ENCODE results near the gene SCN5A.

SCN5A gene

DNA sequence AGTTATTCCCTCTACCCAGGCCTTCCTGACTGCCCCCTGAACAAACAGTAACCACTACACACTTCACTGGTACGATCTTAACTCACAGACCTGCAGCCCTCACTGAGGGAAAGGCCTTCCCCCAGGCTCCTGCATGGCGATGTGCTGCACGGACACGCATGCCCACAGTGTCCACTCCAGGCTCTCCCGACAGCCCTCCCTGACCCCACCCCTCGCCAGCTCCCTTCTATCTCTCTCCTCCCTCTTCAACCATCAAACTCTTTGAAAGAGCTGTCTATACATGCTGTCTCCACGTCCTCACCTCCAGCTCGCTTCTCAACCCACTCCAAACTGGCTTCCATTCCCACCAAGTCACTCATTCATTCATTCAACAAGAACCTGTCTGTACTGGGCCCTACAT is 3.9 kb downstream of the SCN5A start:
- Histone ChIP-seq H3K4me1 (ENCODE audit: control insufficient read depth, insufficient read depth, low read length) (peaks cover 7% of the 10 kb centered on the region), H3K9me3 (ENCODE audit: control insufficient read depth, low read length) (no peaks in the 10 kb centered on the region), H3K4me3 (ENCODE audit: low read length) (no peak overlapping the region), H3K27me3 (ENCODE audit: control insufficient read depth, insufficient read depth, low read length) (peaks cover 38% of the 10 kb centered on the region), H3K36me3 (ENCODE audit: control insufficient read depth, insufficient read depth, low read length) (no peaks in the 10 kb centered on the region), H3K9ac (ENCODE audit: low read length) (no peak overlapping the region)

DNA sequence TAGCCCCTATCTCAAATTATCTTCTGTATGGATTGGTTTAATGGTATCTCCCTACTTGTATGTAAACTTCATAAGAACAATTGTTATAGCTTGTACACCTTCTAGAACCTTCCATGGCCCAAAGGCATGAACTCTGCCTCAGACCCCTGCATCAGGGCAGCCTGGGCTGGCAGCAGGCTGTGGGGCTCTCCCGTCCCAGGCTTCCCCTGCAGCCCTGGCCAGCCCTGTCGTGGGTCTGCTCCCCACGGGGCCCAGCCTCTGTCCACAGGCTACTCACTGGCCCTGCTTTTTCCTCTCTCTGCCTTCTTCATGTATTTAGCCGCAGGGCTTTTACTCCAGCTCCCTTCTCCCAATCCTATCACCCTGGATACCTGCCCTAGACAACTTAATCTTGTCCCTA is 4.4 kb downstream of the SCN5A start:
- Histone ChIP-seq H3K4me3 (ENCODE audit: low read length) (no peak overlapping the region), H3K9me3 (ENCODE audit: control insufficient read depth, low read length) (no peaks in the 10 kb centered on the region), H3K27me3 (ENCODE audit: control insufficient read depth, insufficient read depth, low read length) (peaks cover 35% of the 10 kb centered on the region), H3K4me1 (ENCODE audit: control insufficient read depth, insufficient read depth, low read length) (peaks cover 7% of the 10 kb centered on the region), H3K36me3 (ENCODE audit: control insufficient read depth, insufficient read depth, low read length) (no peaks in the 10 kb centered on the region), H3K9ac (ENCODE audit: low read length) (no peak overlapping the region)

GRCh38 chr3:38644662-38645053 is 4.8 kb downstream of the SCN5A start:
- Histone ChIP-seq H3K27me3 (ENCODE audit: control insufficient read depth, insufficient read depth, low read length) (peaks cover 31% of the 10 kb centered on the region), H3K4me1 (ENCODE audit: control insufficient read depth, insufficient read depth, low read length) (peaks cover 7% of the 10 kb centered on the region), H3K36me3 (ENCODE audit: control insufficient read depth, insufficient read depth, low read length) (no peaks in the 10 kb centered on the region), H3K9me3 (ENCODE audit: control insufficient read depth, low read length) (no peaks in the 10 kb centered on the region), H3K4me3 (ENCODE audit: low read length) (no peak overlapping the region), H3K9ac (ENCODE audit: low read length) (no peak overlapping the region)

GRCh38 chr3:38644016-38644661 is 5.3 kb downstream of the SCN5A start:
- H3K9me3 ChIP-seq (ENCODE audit: control insufficient read depth, low read length) = no peaks in the 10 kb centered on the region
- peaks cover 28% of the 10 kb centered on the region for H3K27me3 ChIP-seq (ENCODE audit: control insufficient read depth, insufficient read depth, low read length)
- no peaks in the 10 kb centered on the region for H3K36me3 ChIP-seq (ENCODE audit: control insufficient read depth, insufficient read depth, low read length)
- peaks cover 6% of the 10 kb centered on the region for H3K4me1 ChIP-seq (ENCODE audit: control insufficient read depth, insufficient read depth, low read length)
- no peak overlapping the region for H3K4me3 ChIP-seq (ENCODE audit: low read length)
- H3K9ac ChIP-seq (ENCODE audit: low read length) = no peak overlapping the region

GRCh38 chr3:38643592-38643991 is 5.9 kb downstream of the SCN5A start:
- Histone ChIP-seq H3K27me3 (ENCODE audit: control insufficient read depth, insufficient read depth, low read length) (peaks cover 23% of the 10 kb centered on the region), H3K4me3 (ENCODE audit: low read length) (no peak overlapping the region), H3K36me3 (ENCODE audit: control insufficient read depth, insufficient read depth, low read length) (no peaks in the 10 kb centered on the region), H3K9ac (ENCODE audit: low read length) (no peak overlapping the region), H3K9me3 (ENCODE audit: control insufficient read depth, low read length) (no peaks in the 10 kb centered on the region), H3K4me1 (ENCODE audit: control insufficient read depth, insufficient read depth, low read length) (peaks cover under 1% of the 10 kb centered on the region)

- H3K4me1 ChIP-seq (ENCODE audit: control insufficient read depth, insufficient read depth, low read length) = no peaks in the 10 kb centered on the region
- no peak overlapping the region for H3K4me3 ChIP-seq (ENCODE audit: low read length)
- H3K36me3 ChIP-seq (ENCODE audit: control insufficient read depth, insufficient read depth, low read length) = no peaks in the 10 kb centered on the region
- no peaks in the 10 kb centered on the region for H3K9me3 ChIP-seq (ENCODE audit: control insufficient read depth, low read length)
- no peak overlapping the region for H3K9ac ChIP-seq (ENCODE audit: low read length)
- H3K27me3 ChIP-seq (ENCODE audit: control insufficient read depth, insufficient read depth, low read length) = peaks cover 18% of the 10 kb centered on the region
Measured at GRCh38 chr3:38643090-38643489, 6.4 kb downstream of the SCN5A start.

DNA sequence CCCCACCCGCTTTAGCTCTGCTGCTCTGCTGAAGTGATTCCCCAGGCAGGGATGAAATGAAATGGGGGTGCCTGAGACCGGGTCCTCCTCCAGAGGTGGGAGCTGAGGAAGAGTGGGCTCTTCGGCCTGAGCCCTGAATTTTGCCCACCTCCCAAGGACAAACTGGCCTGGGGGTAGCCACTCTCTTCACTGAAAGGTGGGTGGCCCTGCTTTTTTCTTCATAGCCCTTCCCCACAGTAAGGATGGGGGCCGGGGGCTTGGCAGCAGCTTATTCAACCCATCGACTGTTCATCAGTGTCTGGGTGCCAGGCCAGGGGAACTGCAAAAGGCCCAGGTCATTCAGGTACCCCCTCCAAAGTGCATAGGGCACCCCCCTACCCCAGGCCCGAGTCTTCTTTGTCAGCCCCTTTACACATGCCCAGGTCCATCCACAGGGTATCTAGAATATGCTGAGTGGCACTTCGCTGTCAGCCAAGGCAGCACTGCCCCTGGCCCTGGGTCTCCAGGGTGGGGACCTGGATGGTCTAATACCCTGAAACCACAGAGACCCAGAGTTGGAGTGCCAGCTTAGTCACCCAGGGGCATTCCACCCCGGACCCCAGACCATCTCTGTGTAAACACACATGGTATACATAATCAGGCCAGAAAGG is 7.9 kb downstream of the SCN5A start:
- Histone ChIP-seq H3K36me3 (ENCODE audit: control insufficient read depth, insufficient read depth, low read length) (no peaks in the 10 kb centered on the region), H3K4me1 (ENCODE audit: control insufficient read depth, insufficient read depth, low read length) (no peaks in the 10 kb centered on the region), H3K9me3 (ENCODE audit: control insufficient read depth, low read length) (no peaks in the 10 kb centered on the region), H3K9ac (ENCODE audit: low read length) (no peak overlapping the region), H3K27me3 (ENCODE audit: control insufficient read depth, insufficient read depth, low read length) (peaks cover 10% of the 10 kb centered on the region), H3K4me3 (ENCODE audit: low read length) (no peak overlapping the region)

- H3K9me3 ChIP-seq (ENCODE audit: control insufficient read depth, low read length) = no peaks in the 10 kb centered on the region
- peaks cover 14% of the 10 kb centered on the region for H3K27me3 ChIP-seq (ENCODE audit: control insufficient read depth, insufficient read depth, low read length)
- H3K36me3 ChIP-seq (ENCODE audit: control insufficient read depth, insufficient read depth, low read length) = no peaks in the 10 kb centered on the region
- H3K9ac ChIP-seq (ENCODE audit: low read length) = no peak overlapping the region
- no peak overlapping the region for H3K4me3 ChIP-seq (ENCODE audit: low read length)
- no peaks in the 10 kb centered on the region for H3K4me1 ChIP-seq (ENCODE audit: control insufficient read depth, insufficient read depth, low read length)
Measured at GRCh38 chr3:38640661-38641452, 8.6 kb downstream of the SCN5A start.

GRCh38 chr3:38638354-38638753 is 11.1 kb downstream of the SCN5A start:
- Histone ChIP-seq H3K9me3 (ENCODE audit: control insufficient read depth, low read length) (no peaks in the 10 kb centered on the region), H3K36me3 (ENCODE audit: control insufficient read depth, insufficient read depth, low read length) (no peaks in the 10 kb centered on the region), H3K4me3 (ENCODE audit: low read length) (no peak overlapping the region), H3K9ac (ENCODE audit: low read length) (no peak overlapping the region), H3K4me1 (ENCODE audit: control insufficient read depth, insufficient read depth, low read length) (no peaks in the 10 kb centered on the region), H3K27me3 (ENCODE audit: control insufficient read depth, insufficient read depth, low read length) (peaks cover 11% of the 10 kb centered on the region)

GRCh38 chr3:38637906-38638305 is 11.6 kb downstream of the SCN5A start:
- H3K27me3 ChIP-seq (ENCODE audit: control insufficient read depth, insufficient read depth, low read length) = peaks cover 9% of the 10 kb centered on the region
- no peak overlapping the region for H3K4me3 ChIP-seq (ENCODE audit: low read length)
- H3K4me1 ChIP-seq (ENCODE audit: control insufficient read depth, insufficient read depth, low read length) = no peaks in the 10 kb centered on the region
- H3K36me3 ChIP-seq (ENCODE audit: control insufficient read depth, insufficient read depth, low read length) = no peaks in the 10 kb centered on the region
- no peaks in the 10 kb centered on the region for H3K9me3 ChIP-seq (ENCODE audit: control insufficient read depth, low read length)
- H3K9ac ChIP-seq (ENCODE audit: low read length) = no peak overlapping the region

- no peaks in the 10 kb centered on the region for H3K4me1 ChIP-seq (ENCODE audit: control insufficient read depth, insufficient read depth, low read length)
- H3K36me3 ChIP-seq (ENCODE audit: control insufficient read depth, insufficient read depth, low read length) = no peaks in the 10 kb centered on the region
- peaks cover 9% of the 10 kb centered on the region for H3K27me3 ChIP-seq (ENCODE audit: control insufficient read depth, insufficient read depth, low read length)
- no peak overlapping the region for H3K4me3 ChIP-seq (ENCODE audit: low read length)
- H3K9me3 ChIP-seq (ENCODE audit: control insufficient read depth, low read length) = no peaks in the 10 kb centered on the region
- no peak overlapping the region for H3K9ac ChIP-seq (ENCODE audit: low read length)
Measured at GRCh38 chr3:38636881-38637280, 12.6 kb downstream of the SCN5A start.

DNA sequence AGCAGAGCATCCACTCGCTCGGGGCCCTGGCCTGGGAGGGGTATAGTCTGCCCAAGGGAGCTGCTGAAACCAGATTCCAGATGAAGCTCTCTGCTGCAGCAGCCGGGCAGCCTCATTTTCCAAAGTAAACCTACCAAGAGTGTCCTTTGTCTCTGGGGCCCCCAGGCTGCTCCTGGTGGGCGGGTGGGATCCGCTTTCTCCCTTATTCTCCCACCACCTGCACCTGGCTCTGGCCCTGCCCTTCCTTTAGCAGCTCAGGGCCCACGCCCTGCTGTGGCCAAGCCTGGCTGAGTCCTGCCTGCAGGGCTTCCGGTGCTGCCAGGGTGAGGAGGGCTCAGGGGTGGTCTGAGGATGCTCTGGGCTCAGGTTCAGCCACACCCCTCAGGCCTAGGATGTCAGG is 13.0 kb downstream of the SCN5A start:
- Histone ChIP-seq H3K27me3 (ENCODE audit: control insufficient read depth, insufficient read depth, low read length) (peaks cover 8% of the 10 kb centered on the region), H3K9ac (ENCODE audit: low read length) (no peak overlapping the region), H3K9me3 (ENCODE audit: control insufficient read depth, low read length) (no peaks in the 10 kb centered on the region), H3K4me1 (ENCODE audit: control insufficient read depth, insufficient read depth, low read length) (no peaks in the 10 kb centered on the region), H3K36me3 (ENCODE audit: control insufficient read depth, insufficient read depth, low read length) (no peaks in the 10 kb centered on the region), H3K4me3 (ENCODE audit: low read length) (no peak overlapping the region)
